Breast epithelium (tissue), 3 donors: ENCODE results near the gene LYSMD3.

ENCODE experiments used
- POLR2A ChIP-seq: fragments of 450-650 bp; IDR thresholded peaks from one replicate; pipeline ENCODE4 v1.6.1; 2016; ENCODE audit warnings: antibody characterized with exemption, mild to moderate bottlenecking, moderate library complexity
- TF ChIP-seq, protein P1 (sequence below), 3 donors: fragments of 450-650 bp; IDR thresholded peaks; one replicate each; pipeline ENCODE4 v1.5.1; 2016 to 2017; ENCODE audit warnings: antibody characterized with exemption in 3 of 3, mild to moderate bottlenecking in 3 of 3, moderate library complexity in 3 of 3

DNA sequence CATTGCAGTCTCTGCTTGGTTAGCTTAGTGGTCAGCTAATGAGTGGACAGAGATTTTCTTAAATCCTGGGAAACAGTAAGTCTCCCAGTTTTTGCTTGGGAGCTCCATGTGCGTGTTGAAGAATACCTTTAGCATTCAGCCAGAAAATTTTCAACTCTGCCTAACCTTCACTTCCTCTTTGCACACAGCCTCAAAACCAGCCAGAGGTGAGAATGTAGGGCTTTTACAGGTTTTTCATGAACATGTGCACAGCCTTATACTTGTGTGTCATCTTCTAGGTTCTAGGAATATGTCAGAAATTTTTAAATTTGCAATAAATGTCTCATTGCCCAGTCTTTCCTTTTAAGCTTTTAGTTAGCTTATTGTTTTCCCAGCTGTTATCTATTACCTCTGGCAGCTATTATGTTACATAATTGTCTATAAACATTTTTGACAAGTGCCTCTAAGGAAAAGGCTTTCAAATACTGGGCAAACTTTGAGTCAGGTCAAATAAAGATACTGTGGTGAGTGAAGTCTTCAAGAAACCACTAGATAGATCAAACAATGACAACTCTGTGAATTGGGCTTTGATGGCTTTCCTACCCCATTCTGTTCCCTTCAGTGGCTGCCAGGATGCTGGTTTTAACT, 41.9 kb upstream of the LYSMD3 start:
- TF ChIP-seq, protein P1, sequence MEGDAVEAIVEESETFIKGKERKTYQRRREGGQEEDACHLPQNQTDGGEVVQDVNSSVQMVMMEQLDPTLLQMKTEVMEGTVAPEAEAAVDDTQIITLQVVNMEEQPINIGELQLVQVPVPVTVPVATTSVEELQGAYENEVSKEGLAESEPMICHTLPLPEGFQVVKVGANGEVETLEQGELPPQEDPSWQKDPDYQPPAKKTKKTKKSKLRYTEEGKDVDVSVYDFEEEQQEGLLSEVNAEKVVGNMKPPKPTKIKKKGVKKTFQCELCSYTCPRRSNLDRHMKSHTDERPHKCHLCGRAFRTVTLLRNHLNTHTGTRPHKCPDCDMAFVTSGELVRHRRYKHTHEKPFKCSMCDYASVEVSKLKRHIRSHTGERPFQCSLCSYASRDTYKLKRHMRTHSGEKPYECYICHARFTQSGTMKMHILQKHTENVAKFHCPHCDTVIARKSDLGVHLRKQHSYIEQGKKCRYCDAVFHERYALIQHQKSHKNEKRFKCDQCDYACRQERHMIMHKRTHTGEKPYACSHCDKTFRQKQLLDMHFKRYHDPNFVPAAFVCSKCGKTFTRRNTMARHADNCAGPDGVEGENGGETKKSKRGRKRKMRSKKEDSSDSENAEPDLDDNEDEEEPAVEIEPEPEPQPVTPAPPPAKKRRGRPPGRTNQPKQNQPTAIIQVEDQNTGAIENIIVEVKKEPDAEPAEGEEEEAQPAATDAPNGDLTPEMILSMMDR (IDR thresholded peaks at IDR 0.05) = no peak
- TF ChIP-seq POLR2A = no peak
